BE2C (cell line): ENCODE results near the gene TTLL6.

ENCODE experiments used
- DNase-seq: peaks from one replicate; pipeline ENCODE4 v3.0.0-alpha.2; 2020
- H3K27me3 ChIP-seq: fragments of 250-450 bp; sonication (Bioruptor Pico); 2 replicates; pipeline ENCODE4 v1.5.1; 2020; ENCODE audit warnings: mild to moderate bottlenecking
- H3K36me3 ChIP-seq: fragments of 250-450 bp; sonication (Bioruptor Pico); 2 replicates; pipeline ENCODE4 v1.5.1; 2020; ENCODE audit warnings: mild to moderate bottlenecking
- H3K4me1 ChIP-seq: fragments of 250-450 bp; sonication (Bioruptor Pico); 2 replicates; pipeline ENCODE4 v1.5.1; 2020
- H3K4me3 ChIP-seq: 2 replicates; pipeline ENCODE4 v1.5.1; 2011; ENCODE audit warnings: low read depth, low read length
- H3K9me3 ChIP-seq: fragments of 250-450 bp; sonication (Bioruptor Pico); 2 replicates; pipeline ENCODE4 v1.5.1; 2020
- TF ChIP-seq, protein P1 (sequence below): IDR thresholded peaks from 2 replicates; pipeline ENCODE4 v1.5.1; 2012; ENCODE audit warnings: mild to moderate bottlenecking, low read depth, low read length

The TTLL6 gene

DNA sequence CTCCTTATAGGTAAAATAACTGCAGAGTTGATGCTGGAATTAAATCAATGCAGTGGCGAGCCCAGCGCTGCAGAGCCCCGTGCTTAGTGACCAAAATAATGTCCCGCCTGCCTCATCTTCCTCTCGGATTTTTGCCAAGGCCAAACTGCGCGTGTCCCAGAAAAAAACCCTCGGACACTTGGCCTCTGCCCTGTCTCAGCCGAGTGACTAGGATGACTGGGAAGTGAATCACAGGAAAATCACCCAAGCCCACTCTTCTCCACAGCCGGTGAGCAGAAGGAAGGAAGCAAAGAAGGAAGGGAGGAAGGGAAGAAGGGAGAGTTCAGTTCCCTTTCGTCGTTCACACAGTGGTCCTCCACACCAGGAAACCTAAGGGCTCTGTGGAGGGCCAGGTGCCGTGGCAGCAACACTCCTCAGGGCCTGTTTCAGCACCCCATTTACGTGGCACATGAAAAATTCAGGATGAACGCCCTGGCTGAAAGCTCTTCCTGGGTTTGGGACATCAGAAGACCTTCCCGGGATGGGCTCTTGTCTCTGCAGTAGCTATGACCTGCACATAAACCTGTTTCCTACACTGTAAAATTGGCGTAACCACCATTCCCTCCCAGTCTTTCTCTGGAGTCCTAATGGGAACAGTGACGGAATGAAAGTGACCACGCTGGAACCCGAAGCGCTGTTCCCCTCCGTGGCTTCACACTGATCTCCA is 63.1 kb downstream of the TTLL6 start:
- TF ChIP-seq, protein P1, sequence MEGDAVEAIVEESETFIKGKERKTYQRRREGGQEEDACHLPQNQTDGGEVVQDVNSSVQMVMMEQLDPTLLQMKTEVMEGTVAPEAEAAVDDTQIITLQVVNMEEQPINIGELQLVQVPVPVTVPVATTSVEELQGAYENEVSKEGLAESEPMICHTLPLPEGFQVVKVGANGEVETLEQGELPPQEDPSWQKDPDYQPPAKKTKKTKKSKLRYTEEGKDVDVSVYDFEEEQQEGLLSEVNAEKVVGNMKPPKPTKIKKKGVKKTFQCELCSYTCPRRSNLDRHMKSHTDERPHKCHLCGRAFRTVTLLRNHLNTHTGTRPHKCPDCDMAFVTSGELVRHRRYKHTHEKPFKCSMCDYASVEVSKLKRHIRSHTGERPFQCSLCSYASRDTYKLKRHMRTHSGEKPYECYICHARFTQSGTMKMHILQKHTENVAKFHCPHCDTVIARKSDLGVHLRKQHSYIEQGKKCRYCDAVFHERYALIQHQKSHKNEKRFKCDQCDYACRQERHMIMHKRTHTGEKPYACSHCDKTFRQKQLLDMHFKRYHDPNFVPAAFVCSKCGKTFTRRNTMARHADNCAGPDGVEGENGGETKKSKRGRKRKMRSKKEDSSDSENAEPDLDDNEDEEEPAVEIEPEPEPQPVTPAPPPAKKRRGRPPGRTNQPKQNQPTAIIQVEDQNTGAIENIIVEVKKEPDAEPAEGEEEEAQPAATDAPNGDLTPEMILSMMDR = no peak
- no peaks in the 10 kb centered on the region for H3K4me1 ChIP-seq
- peaks cover 96% of the 10 kb centered on the region for H3K27me3 ChIP-seq
- H3K36me3 ChIP-seq = no peaks in the 10 kb centered on the region
- no peak for DNase-seq
- no peaks in the 10 kb centered on the region for H3K9me3 ChIP-seq
- no peak overlapping the region for H3K4me3 ChIP-seq

DNA sequence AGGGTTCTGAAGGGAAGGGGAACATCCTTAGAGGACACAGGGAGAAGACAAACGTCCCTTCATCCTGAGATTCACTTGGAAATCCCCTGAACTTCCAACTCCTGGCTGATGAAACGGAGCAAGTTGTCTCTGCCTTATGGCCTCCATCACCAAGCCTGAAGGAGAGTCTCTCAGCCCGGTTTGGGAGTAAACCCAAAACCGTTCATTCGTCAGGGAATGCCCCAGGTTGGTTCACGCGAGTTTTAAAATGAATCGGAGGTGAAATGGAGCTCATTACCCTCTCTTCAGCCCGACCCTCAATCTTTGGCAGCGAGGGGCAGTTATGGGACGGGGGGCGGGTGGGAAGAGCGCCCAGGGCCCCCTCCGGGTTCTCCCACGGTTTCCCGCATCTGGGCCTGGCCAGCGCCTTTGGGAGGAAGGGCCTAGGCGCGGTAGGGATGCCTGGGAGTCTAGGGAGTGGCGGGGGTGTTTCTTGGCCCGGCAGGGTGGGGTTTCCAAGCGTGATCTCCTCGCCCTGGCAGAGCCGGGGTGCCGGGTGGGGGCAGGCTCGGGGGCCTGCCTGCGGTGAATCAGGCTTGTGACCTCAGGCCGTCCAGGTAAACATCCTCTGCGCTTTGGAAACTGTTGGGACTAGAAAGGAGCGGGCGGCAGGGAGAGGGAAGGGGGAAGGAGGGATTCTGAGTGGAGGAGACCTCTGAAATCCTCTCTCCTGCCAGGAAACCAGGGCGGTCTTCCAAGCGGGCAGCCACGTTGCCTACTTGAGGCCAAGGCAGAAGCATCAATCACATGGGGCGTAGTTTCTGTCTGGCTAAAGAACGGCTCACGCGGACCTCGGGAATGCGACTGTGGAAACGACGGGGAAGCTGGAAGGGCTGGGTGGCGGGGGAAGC is 64.4 kb downstream of the TTLL6 start:
- no peaks in the 10 kb centered on the region for H3K36me3 ChIP-seq
- no peak overlapping the region for H3K4me3 ChIP-seq
- H3K4me1 ChIP-seq = no peaks in the 10 kb centered on the region
- peaks cover 98% of the 10 kb centered on the region for H3K27me3 ChIP-seq
- TF ChIP-seq, protein P1 = no peak
- DNase-seq = no peak
- H3K9me3 ChIP-seq = no peaks in the 10 kb centered on the region

DNA sequence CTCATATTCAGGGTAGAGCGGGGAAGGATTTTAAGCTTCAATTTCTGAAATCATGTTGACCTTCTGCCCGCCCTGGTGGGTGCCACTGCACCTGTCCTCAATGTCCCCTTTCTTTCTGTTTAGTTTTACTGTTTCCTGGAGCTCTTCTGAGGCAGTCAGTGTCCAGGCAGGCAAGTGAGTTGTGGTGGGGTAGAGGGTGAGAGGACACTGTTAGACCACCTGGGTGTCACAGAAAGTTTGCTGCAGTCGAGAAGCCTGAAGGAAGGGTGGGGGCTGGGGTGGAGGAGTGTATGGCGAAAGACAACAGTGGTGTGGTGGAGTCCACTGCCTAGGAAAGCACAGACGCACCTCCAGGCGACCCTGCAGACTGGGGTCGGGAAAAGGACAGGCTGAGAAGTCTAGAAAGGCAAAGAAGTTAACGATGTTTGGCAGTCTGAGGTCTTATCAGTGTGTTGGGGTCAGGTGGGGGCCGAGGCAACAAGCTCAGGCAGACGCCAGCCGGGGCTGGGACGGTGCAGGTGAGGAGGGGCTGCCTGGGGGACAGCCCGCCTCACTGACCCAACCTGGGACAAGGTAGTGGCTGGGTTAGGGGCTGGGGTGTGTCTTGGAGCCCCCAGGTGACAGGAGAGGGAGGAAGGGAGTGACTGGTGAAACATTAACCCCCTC is 65.2 kb downstream of the TTLL6 start:
- TF ChIP-seq, protein P1 = no peak
- Histone ChIP-seq H3K36me3 (no peaks in the 10 kb centered on the region), H3K27me3 (peaks cover 98% of the 10 kb centered on the region), H3K9me3 (no peaks in the 10 kb centered on the region), H3K4me1 (no peaks in the 10 kb centered on the region), H3K4me3 (no peak overlapping the region)
- no peak for DNase-seq

DNA sequence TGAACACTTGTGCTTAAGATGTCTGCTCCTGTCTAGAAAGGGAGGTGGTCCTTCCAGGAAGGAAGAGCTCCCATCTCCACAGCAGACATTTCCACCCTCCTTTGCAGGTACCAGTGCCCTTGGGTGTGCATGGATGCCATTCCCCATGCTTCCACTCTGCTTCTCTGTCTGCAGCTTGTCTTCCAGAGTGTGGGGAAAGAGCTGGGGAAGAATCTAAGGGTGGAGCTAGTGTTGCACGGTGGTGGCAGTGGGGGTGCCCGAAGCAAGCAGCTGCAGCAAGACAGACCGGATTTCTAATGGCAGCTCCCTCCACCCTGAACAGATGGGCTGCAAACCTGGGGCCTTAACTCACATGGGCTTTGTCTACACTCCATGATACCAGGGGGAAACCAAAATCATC is 65.9 kb downstream of the TTLL6 start:
- Histone ChIP-seq H3K27me3 (peaks cover 100% of the 10 kb centered on the region), H3K4me3 (no peak overlapping the region), H3K36me3 (no peaks in the 10 kb centered on the region), H3K4me1 (no peaks in the 10 kb centered on the region), H3K9me3 (no peaks in the 10 kb centered on the region)
- no peak for DNase-seq
- TF ChIP-seq, protein P1 = no peak

DNA sequence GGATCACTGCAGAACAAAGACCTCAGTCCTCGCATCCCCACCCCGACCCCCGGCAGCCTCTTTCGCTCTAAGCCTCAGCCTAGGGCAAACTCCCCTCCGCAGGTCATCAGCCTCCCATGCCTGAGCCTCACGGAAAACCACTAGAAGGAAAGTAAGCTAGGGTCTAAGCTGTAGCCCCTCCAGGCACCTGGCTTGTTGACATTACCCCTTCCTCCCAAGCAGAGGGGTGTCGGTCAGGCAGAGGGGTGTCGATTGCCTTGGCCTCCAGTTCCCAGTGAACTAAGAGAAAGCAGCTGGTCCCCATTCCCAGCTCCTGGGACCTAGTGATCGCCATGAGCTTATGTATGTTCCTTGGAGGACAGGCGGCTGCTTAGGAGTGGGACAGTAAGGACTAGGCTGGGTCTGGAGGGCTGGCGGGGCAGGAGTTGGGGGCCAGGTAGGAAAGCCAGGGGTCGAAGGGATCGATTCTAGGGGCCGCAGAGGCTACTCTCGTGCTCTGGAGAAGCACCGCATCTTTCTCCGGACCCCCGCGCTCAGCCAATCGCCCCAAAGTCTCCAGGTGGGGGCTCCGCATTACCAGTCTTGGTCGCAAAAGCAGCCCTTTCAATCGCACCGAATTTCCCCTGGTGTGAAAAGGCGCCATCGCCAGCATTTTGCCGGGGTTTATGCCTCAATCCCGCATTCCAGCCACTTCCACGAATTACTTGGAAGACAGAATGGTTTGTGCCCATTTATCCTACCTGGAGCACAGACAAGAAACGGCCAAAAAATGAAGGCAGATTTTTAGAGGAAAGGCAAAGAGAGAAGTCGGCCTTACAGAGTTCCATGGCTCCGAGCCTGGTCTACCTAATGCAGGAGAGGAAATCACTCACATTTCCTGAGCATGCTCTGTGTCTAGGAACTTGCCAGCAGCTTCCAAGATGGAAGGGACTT is 67.1 kb downstream of the TTLL6 start:
- no peak for DNase-seq
- Histone ChIP-seq H3K4me3 (no peak overlapping the region), H3K27me3 (peaks cover 100% of the 10 kb centered on the region), H3K9me3 (no peaks in the 10 kb centered on the region), H3K36me3 (no peaks in the 10 kb centered on the region), H3K4me1 (no peaks in the 10 kb centered on the region)
- TF ChIP-seq, protein P1 = no peak
